NCI-H524 treated with DMSO at 0.1 percent for 48 hours (cell line): Measurements from ENCODE around the gene CST6.

Experiments
- DNase-seq: peaks from one replicate; lab custom pipeline; 2025; lab: John Stamatoyannopoulos, UW

CST6 gene

GRCh38 chr11:66011785-66012303 is at the start of gene CST6:
CST6 (plus strand) TSS chr11:66012008; CDS start chr11:66012045, 37 bp downstream.
- DNase-seq = no peak

- no peak for DNase-seq
These were observed 49.7 kb upstream of the CST6 start for GRCh38 chr11:65962141-65962564.

GRCh38 chr11:65964906-65965305 is 46.9 kb upstream of the CST6 start:
- no peak for DNase-seq

GRCh38 chr11:65965986-65966762 is 45.6 kb upstream of the CST6 start:
- DNase-seq = no peak

GRCh38 chr11:65967329-65967934 is 44.4 kb upstream of the CST6 start:
- no peak for DNase-seq

GRCh38 chr11:65968600-65969482 is 43.0 kb upstream of the CST6 start:
- no peak for DNase-seq

GRCh38 chr11:65972116-65972515 is 39.7 kb upstream of the CST6 start:
- DNase-seq = no peak

- DNase-seq = no peak
These were observed 38.2 kb upstream of the CST6 start for GRCh38 chr11:65973439-65974110.

- DNase-seq = no peak
These were observed 36.0 kb upstream of the CST6 start for GRCh38 chr11:65975771-65976170.

- no peak for DNase-seq
These were observed 35.3 kb upstream of the CST6 start for GRCh38 chr11:65976216-65977176.

GRCh38 chr11:65977621-65978390 is 34.0 kb upstream of the CST6 start:
- no peak for DNase-seq

- no peak for DNase-seq
These were observed 33.2 kb upstream of the CST6 start for GRCh38 chr11:65978391-65979238.

- DNase-seq = no peak
These were observed 32.5 kb upstream of the CST6 start for GRCh38 chr11:65979261-65979759.

- no peak for DNase-seq
These were observed 30.6 kb upstream of the CST6 start for GRCh38 chr11:65981101-65981740.

- DNase-seq = no peak
These were observed 29.6 kb upstream of the CST6 start for GRCh38 chr11:65981972-65982823.

- DNase-seq = no peak
These were observed 28.8 kb upstream of the CST6 start for GRCh38 chr11:65982824-65983588.
